ENCODE measurements around the gene CD46.
"Not testable (repeated sequence)": the region's sequence is repeated elsewhere in the genome, so short reads cannot be mapped to it uniquely, and the experiment has no call there.

CD46 gene

DNA sequence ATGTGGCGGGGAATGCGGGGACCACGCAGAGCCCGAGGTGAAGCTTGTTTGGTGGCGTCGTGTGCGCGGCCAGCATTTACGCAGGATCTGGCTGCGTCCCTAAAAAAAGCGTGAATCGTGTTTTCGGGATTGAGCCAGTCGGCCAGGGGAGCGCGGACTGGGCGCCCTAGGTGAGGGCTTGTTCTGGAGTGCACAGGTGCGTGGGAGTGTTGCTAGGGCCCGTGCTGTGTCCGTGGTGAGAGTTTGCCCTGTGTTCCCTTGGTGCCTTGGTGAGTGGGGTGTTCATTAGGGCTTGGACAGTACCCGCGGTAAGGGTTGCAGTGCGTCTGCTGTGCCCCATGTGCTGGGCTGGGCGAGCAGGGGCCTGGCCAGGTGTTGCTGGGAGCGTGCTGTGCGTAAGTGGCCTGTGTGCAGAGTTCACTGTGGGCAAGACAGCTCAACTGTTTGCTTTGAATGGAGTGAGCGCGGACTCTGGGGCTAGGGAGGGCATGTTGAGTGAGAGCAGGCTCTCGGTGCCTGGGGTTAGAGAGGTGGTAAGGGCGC lies 673 bp downstream of the CD46 start:
- peak; percentile 6 for DNase-seq

DNA sequence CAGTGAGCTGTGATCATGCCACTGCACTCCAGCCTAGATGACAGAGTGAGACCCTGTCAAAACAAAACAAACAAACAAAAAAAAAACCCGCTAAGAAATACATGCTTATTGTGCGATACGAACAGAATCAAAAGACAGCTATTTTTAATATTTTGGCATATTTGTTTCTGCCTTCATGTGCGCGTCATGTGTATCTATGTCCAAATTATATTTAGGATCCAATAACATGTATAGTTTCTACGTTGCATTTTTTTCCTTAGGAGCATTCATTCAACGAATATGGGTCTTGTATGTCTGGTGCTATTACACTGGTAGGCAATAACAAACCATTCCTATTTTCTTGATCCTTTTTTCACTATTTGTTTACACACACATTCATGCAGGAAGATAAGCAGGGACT lies 1.8 kb downstream of the CD46 start:
- DNase-seq = no peak

DNA sequence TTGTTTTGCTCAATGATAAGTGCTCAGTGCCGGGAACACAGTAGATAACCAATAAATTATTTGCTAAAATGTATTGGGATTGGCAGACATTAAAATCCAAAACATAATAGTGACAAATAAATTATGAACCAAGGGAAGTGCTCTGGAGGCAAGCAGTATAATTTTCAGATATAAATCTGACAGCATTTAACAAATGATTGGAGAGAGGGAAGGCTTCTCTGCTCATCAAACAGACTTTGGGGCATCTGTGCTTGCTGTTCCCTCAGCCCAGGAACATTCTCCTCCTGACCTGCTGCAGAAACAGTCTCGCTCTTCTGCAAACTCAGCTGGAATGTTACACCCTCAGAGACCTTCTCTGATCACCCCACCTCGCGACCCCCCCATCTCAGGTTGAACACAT lies 2.2 kb downstream of the CD46 start:
- no peak for DNase-seq

DNA sequence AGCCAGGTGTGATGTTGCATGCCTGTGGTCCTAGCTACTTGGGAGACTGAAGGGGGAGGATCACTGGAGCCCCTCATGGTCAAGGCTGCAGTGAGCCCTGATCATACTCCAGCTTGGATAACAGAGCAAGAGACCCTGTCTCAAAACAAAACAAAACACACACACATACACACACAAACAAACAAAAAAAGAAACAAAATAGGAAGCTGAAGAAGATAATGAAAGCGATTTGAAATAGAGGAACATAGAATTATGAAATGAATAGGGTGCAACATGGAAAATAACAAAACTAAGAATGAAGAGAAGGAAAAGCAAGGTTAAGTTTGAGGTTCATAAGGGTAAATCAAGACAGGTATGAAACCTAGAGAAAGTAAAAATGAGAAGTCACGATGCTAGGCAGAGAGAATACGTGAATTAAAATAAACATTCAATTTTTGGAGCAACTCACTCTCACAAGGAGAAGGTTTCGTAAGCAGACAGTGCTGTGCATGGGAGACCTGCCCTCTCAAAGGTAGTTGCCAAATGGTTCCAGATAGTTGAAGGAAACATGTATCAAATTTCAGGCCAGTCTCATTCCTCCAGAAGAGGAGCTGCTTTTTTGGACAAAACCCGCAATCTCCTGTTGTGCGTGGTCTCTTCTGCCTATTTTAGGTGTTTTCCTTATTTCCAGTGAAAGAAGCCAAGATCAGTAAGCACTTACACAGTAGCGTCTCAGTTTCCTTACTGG lies 3.3 kb downstream of the CD46 start:
- no peak for DNase-seq

DNA sequence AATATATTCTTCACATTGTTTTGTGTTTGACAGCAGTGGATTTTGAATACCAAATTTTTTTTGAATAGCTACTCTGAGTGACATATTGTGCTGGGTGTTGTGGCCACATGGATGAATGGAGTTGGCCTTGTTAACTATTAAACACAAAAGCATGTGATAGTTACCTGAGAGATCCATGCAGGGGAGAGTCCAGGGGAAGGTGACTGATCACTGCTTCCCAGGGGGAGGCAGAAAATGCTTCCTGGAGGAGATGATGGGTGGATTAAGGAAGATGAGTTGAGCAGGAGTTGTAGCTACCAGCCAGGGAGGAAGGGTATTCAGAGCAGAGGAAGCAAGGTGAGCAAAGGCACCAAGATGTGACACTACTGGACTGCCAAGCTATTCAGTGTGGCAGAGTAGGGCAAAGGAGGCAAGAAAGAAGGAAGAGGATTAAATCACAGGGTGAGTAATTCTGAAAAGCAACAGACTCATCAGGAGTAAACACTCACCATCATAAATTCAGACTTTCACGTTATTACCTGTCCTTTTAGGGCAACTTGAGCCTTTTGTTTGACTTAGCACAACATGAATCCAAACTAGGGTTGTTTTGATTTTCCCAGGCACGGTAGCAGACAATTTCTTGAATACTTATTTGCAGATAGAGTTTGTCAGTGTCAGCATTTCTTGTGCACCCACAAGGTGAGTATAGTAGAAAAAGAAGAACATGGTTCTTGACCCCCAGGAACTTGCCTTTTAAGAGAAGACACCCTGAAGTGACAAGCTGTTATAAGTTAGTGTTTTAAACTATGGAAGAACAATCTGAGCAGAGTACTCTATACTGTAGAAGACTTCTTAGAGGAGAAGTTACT lies 4.2 kb downstream of the CD46 start:
- DNase-seq = no peak

DNA sequence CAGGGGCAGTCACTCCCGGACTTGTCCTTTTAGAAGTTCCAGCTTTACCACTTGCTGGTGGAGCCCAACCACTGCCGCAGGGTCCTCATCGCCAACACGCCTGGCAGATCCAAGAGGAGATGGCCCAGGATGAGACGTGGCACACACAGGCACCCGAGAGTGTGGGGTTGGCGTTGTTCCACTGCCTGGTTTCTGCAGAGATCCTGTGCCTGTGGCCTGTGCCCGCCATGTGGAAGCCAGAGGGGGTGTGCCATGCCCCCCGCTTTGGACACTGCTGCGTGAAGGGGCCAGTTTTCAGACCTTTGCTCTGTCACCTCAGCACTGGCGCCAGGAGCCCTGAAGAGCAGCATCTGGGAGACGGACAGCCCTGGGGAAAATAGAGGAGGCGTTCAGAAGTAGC lies 10.8 kb downstream of the CD46 start:
- DNase-seq = no peak

DNA sequence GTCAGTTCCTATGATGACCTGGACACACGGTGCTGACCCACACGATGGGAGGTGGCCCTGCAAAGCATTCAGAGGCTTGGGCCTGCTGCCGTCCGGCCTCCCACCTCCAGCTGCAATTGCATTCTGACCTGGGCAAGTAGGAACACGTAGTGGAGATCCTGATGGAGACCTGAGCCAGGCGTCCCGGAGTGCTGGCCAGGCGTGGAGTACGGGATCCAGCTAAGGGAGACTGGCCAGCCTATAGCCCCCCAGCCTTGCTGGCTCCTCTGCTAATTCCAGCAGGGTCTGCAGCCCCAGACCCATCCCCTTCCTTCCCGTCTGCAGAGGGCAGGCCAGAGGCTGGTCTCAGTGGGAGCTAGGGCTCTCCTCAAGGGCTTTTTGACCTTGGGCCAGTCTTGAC lies 11.2 kb downstream of the CD46 start:
- DNase-seq = no peak

DNA sequence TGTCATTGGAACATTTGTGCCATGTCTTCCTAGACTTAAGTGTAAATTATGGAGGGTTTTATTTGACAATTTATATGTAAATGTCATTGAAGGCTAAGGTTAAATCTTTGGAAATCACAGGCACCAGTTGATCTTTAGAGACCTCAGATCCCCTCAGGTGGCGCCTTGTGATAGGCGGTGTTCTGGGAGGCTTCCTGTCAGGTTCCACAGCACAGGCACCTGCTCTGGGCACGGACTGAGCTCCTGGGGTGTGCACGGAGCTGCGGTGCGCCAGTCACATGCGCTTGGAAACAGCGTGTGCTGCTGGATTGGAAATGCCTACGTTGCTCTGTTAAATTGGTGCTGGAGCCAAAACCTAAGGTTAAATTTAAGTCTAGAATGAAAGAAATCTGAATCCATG lies 12.1 kb downstream of the CD46 start:
- no peak for DNase-seq

DNA sequence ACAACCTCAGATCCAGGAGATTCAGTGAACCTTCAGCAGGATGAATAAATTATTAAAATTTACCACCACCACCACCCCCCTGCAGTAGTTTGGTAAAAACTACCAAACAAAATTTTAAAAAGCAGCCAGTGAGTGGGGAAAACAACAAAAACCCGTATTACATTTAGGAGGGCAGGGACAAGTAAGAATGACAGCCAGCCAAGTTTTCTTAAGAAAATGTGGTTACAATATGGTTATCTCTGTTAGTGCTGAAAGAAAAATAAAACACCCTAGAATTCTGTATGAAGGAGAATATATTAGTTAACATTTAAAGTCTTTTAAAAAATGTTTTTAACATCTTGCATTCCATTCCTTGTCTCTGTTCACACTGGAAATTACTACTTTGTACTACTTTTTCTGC lies 14.7 kb downstream of the CD46 start:
- DNase-seq = no peak

DNA sequence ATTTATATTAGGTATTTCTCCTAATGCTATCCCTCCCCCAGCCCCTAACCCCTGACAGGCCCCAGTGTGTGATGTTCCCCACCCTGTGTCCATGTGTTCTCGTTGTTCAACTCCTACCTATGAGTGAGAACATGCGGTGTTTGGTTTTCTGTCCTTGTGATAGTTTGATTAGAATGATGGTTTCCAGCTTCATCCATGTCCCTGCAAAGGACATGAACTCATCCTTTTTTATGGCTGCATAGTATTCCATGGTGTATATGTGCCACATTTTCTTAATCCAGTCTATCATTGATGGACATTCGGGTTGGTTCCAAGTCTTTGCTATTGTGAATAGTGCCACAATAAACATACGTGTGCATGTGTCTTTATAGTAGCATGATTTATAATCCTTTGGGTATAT lies 18.7 kb downstream of the CD46 start:
- DNase-seq = not testable (repeated sequence)

DNA sequence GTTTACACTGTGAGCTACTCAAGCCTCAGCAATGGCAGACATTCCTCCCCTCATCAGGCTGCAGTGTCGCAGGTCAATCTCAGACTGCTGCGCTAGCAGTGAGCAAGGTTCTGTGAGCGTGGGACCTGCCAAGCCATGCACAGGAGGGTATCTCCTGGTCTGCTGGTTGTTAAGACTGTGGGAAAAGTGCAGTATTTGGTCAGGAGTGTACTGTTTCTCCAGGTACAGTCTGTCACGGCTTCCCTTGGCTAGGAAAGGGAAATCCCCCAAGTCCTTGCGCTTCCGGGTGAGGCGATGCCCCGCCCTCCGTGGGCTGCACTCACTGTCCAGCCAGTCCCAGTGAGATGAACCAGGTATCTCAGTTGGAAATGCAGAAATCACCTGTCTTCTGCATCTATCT lies 24.2 kb downstream of the CD46 start:
- DNase-seq = not testable (repeated sequence)

DNA sequence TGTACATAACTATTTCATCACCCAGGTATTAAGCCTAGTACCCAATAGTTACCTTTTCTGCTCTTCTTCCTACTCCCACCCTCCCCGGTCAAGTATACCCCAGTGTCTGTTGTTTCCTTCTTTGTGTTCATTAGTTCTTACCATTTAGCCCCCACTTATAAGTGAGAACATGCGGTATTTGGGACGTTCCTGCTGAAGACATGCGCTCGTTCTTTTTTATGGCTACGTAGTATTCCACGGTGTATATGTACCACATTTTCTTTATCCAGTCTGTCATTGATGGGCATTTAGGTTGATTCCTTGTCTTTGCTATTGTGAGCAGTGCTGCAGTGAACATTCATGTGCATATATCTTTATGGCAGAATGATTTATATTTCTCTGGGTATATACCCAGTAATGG lies 25.6 kb downstream of the CD46 start:
- not testable (repeated sequence) for DNase-seq

DNA sequence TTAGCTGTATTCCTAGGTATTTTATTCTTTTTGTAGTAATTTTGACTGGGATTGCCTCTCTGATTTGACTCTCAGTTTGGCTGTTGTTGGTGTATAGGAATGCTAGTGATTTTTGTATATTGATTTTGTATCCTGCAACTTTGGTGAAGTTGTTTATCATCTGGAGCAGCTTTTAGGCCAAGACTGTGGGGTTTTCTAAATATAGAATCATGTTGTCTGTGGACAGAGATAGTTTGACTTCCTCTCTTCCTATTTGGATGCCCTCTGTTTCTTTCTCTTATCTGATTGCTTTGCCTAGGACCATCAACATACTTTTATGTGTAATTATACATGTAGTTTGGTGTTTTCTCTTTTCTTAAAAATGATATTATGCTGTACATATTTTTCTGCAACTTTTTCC lies 27.2 kb downstream of the CD46 start:
- no peak for DNase-seq

DNA sequence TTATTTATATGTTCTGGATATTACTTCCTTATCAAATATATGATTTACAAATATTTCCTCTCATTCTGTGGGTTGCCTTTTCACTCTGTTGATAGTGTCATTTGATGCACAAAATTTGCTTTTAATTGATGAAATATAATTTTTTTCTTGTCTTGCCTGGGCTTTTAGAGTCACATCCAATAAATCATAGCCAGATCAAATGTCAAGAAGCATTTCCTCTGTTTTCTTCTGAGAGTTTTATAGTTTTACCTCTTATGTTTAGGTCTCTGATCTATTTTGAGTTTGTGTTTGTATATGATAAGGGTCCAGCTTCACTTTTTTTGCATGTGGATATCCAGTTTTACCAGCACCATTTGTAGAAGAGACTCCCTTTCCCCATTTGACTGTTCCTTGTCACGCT lies 29.5 kb downstream of the CD46 start:
- no peak for DNase-seq

DNA sequence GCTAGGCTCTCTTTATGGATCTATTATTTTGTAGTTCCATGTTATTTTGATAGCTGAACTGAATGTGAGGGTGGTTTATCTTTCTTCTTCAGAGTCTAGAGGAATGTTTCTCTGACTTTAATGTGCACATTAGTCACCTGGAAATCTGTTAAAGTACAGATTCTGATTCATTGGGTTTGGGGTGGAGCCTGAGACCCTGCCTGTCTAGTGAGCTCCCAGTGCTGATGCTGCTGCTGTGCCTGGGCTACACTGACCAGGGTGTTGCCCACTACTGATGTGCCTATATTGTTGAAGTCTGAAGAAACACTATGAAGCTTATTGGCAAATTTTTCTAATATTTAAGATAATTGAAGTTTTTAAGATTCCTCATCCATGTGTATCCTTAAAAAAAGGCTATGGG lies 35.9 kb downstream of the CD46 start:
- DNase-seq = no peak

DNA sequence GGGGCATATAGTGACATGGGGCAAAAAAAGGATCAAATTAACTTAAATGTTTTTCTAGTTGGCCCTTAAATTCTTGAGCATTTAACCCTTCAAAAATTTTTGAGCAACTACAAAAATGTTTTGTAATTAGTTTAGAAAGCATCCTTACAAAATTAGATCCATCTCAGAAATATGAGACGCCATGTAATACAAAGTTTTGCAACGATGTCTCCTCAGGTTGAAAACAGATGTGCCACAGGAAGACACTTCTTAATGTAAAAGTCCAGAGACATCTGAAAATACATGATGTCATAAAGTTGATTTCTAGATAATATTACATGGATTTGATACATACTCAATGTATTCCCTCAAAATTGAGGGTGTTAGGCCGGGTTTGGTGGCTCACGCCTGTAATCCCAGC lies 37.5 kb downstream of the CD46 start:
- DNase-seq = no peak

DNA sequence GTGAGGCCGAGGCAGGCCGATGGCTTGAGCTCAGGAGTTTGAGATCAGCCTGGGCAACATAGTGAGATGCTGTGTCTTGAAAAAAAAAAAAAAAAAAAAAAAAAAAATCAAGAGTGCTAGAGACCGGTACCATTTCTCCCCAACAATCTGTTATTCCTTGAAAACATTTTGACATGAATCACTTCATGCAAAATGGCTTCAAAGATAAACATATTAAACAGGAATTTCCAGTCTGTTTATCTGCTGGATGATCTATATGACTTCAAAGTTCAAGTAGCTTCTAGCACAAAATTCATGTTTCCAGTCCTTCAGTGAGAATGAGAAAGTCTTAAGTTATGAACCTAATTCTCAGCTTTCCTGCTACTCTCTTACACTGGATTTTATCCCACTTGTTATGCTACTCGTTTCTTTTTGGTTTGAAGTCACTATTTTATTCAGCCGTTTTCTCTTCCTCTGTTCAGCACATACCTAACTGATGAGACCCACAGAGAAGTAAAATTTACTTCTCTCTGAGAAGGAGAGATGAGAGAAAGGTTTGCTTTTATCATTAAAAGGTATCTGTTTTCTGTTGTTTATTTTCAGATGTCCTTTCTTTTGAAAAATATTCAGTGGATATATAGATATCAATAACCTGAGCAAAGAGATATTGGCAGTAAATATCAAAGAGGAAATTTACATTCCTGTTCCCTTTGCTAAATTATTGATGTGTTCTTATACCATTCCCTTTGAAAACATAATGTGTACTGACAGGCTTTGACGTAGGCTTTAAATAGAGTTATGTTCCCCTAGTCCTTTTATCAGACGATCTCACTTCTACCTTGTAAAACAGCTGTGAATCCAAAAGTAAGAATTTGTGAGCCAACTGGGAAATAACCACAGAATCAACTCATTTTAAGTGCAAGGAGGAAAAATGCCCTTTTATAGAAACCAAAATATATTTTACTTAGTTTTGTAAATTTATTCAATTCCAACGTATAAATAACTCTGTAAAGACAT lies 38.2 kb downstream of the CD46 start:
- no peak for DNase-seq

DNA sequence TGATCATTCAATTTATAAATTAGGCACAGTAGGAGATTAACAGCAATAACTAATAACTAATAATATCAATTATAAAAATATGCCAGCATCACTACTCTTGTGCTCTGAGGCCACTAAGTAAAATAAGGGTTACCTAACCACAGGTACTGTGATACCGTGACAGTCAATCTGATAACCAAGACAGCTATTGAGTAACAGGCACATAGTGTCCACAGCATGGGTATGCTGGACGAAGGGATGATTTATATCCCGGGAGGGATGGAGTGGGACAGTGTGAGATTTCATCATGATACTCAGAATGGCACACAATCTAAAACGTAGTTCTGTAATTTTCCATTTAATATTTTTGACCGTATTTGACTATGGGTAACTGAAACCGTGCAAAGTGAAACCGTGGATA lies 39.4 kb downstream of the CD46 start:
- DNase-seq = no peak

DNA sequence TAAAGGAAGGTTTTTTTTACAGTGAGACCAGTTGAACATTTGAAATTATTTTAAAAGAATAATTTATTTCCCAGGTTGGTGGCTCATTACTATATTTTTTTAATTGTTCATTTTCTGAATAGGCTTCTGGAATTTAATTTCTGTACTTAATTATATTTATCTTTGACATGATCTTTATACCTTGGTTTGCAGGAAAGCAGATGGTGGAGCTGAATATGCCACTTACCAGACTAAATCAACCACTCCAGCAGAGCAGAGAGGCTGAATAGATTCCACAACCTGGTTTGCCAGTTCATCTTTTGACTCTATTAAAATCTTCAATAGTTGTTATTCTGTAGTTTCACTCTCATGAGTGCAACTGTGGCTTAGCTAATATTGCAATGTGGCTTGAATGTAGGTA lies 41.5 kb downstream of the CD46 start:
- DNase-seq = no peak

DNA sequence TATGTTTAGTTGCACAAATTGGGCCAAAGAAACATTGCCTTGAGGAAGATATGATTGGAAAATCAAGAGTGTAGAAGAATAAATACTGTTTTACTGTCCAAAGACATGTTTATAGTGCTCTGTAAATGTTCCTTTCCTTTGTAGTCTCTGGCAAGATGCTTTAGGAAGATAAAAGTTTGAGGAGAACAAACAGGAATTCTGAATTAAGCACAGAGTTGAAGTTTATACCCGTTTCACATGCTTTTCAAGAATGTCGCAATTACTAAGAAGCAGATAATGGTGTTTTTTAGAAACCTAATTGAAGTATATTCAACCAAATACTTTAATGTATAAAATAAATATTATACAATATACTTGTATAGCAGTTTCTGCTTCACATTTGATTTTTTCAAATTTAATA lies 43.0 kb downstream of the CD46 start:
- no peak for DNase-seq

DNA sequence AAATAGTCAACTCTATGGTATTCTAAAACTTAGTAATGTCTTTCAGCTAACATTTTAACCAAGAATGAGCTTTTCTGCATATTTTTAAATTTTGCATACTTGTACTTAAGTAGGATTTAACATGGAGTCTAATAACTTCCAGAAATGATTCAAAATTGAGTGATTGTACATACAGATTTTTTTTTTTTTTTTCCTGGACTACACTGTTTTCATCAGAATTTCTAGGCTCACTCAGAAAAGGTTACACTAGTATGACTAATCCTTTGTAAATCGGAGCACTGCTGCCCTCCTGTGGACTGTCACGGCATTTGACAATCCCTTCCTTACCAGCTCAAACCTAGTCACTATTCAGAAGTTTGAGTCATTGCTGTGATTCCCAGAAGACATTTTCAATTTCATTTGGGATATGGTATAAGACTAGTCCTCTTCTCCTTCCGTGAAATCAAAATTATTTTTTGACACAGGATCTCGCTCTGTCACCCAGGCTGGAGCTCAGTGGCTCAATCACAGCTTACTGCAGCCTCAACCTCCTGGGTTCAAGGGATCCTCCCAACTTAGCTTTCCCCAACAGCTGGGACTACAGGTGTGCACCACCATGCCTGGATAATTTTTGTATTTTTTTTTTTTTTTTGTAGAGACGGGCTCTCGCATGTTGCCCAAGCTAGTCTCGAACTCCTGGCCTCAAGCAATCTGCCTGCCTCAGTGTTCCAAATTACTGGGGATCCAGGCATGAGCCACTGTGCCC lies 45.5 kb downstream of the CD46 start:
- DNase-seq = peak; percentile 82

DNA sequence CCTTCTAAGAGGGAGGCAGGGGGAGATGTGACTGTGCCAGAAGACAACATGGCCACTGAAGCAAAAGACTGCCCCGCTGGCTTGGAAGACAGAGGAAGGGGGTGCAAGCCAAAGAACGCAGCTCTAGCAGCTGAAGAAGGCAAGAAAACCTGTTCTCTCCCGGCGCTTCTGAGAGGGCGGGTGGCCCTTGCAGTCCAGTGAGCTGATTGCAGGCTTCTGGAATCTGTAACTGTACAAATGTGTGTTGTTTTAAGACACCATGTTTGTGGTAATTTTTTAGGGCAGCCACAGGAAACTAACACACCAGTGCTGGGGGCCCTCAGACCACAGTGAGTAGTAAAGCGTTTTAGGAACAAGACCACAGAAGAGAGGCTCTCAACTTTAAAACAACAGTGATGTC lies 47.0 kb downstream of the CD46 start:
- peak; percentile 31 for DNase-seq

Measured in CD4-positive, alpha-beta T cell treated with Interleukin-4 for 4 hours (primary cell).